NB4 (cell line): ENCODE data around the gene TSC22D1.

Source experiments
- POLR2A ChIP-seq: IDR thresholded peaks from 2 replicates; pipeline ENCODE4 v1.6.1; 2011; ENCODE audit warnings: mild to moderate bottlenecking; ENCODE audit not compliant: insufficient read length; ENCODE audit errors: extremely low read depth
- TF ChIP-seq, protein P1 (sequence below): IDR thresholded peaks from one replicate; pipeline ENCODE4 v1.5.1; 2012; ENCODE audit warnings: low read depth, low read length

DNA sequence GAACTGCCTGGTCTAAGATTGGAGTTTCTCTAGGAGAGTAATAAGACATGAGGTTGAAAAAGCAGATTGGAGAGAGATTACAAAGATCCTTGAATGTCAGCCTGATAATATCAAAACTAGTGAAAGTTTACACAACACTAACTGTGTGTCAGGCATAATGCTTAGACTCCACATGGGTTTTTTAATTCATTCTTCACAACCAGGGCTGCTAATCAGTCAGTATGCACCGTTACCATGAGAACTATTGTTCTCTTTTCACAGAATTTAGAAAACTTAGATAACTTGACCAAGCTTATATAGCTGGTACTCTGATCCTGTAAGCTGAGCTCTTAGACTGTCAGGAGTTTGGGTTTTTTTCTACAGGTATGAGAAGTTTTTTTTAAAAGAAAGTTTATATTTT, 46.6 kb upstream of the TSC22D1 start:
- TF ChIP-seq POLR2A: no peak
- TF ChIP-seq, protein P1, sequence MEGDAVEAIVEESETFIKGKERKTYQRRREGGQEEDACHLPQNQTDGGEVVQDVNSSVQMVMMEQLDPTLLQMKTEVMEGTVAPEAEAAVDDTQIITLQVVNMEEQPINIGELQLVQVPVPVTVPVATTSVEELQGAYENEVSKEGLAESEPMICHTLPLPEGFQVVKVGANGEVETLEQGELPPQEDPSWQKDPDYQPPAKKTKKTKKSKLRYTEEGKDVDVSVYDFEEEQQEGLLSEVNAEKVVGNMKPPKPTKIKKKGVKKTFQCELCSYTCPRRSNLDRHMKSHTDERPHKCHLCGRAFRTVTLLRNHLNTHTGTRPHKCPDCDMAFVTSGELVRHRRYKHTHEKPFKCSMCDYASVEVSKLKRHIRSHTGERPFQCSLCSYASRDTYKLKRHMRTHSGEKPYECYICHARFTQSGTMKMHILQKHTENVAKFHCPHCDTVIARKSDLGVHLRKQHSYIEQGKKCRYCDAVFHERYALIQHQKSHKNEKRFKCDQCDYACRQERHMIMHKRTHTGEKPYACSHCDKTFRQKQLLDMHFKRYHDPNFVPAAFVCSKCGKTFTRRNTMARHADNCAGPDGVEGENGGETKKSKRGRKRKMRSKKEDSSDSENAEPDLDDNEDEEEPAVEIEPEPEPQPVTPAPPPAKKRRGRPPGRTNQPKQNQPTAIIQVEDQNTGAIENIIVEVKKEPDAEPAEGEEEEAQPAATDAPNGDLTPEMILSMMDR: no peak
